ENCODE measurements around the gene SUMO3. TPM values are rescaled to one million over a fixed set of nuclear protein-coding genes. Genes with fewer than 3 reads are reported as not detected.

SUMO3 gene
- 10 to 100 TPM; 68.9 to 76.9 (median 69.4) TPM for total RNA-seq
- long read RNA-seq, donor 1, transcript SUMO3-201 (4 exons, 1,807 nt) = major isoform, 101 of 110 reads
- long read RNA-seq, donor 1, partial matches to known transcripts = 4 of 110 reads
- long read RNA-seq, donor 1, other reads (novel, unspliced or antisense) = 4 of 110 reads
- long read RNA-seq, donor 2, transcript SUMO3-201 (4 exons, 1,807 nt) = major isoform, 60 of 61 reads
- long read RNA-seq, donor 2, partial matches to known transcripts = 0 of 61 reads
- long read RNA-seq, donor 2, other reads (novel, unspliced or antisense) = 1 of 61 reads

DNA sequence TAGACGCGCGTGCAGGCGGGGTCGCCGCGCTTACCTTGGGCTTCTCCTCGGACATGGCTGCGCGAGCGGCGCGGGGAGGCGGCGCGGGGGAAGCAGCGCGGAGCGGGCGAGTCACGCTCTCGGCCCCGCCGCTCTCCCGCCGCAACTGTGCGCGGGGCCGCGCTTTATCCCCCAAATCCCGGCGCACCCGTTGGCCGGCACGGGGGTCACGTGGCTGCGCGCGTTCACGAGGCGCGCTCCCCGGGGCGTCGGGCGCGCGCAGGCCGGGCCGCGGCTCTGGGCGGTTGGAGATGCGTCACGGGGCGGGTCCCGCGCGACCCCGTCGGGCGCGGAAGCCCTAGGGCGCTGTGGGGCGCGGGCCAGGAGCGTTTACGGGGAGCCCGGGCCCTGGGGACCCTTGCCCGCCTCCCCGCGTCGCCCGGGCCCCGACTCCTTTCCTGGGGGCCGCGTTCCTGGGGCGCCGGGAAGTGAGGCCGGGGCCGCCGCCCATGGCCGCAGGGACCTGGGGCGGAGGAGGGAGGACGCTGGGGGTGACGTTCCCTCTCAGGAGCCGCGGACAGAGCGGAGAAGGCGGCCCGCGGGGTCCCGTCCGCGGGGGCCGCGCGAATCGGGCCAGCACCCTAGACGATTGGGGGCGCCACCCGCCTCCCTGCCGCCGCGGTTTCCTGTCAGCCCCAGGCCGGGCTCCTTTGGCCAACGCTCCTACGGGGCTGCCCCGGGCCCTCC, at the start of gene SUMO3:
SUMO3 (minus strand) TSS at position 149 of the 726 bp plus-strand sequence; CDS start at position 55, 94 bp downstream.
- TF ChIP-seq, protein P1, sequence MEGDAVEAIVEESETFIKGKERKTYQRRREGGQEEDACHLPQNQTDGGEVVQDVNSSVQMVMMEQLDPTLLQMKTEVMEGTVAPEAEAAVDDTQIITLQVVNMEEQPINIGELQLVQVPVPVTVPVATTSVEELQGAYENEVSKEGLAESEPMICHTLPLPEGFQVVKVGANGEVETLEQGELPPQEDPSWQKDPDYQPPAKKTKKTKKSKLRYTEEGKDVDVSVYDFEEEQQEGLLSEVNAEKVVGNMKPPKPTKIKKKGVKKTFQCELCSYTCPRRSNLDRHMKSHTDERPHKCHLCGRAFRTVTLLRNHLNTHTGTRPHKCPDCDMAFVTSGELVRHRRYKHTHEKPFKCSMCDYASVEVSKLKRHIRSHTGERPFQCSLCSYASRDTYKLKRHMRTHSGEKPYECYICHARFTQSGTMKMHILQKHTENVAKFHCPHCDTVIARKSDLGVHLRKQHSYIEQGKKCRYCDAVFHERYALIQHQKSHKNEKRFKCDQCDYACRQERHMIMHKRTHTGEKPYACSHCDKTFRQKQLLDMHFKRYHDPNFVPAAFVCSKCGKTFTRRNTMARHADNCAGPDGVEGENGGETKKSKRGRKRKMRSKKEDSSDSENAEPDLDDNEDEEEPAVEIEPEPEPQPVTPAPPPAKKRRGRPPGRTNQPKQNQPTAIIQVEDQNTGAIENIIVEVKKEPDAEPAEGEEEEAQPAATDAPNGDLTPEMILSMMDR (IDR thresholded peaks at IDR 0.05) = no peak
- peak within 1 kb of the TSS; percentile 59 for H3K4me3 ChIP-seq
- ATAC-seq = peak; percentile 86
- intact Hi-C loops (cut with DNase I, micrococcal nuclease) = no loop called here
- peaks cover 4% of the 10 kb centered on the region for H3K4me1 ChIP-seq (ENCODE audit: low read depth)
- no peaks in the 10 kb centered on the region for H3K36me3 ChIP-seq (ENCODE audit: low read depth)
- H3K9me3 ChIP-seq = peaks cover 8% of the 10 kb centered on the region
- peak; percentile 82 to 92 (median 90) for DNase-seq

DNA sequence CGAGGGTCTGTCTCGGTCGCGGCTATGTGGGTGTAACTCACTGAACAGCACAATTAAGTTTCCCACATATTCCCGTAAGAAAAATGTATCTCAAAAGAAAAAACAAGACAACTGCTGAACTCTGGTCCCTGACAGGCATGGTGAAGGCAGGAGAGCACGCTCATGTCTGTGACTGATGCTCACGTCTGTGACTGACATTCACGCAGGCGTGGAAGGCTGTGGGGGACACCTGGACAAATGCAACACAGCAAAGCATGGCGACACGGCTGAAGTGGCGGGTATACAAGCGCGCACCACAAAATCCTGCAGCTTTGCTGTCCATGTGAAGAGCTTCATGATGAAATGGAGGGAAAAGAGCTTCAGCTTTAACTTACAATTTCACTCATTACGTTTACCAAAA, 49.6 kb upstream of the SUMO3 start:
- DNase-seq = no peak
- H3K4me1 ChIP-seq (ENCODE audit: low read depth) = peaks cover 49% of the 10 kb centered on the region
- intact Hi-C loops (cut with DNase I, micrococcal nuclease) = no loop called here
- ATAC-seq = no peak
- H3K9me3 ChIP-seq = no peaks in the 10 kb centered on the region
- no peak overlapping the region for H3K4me3 ChIP-seq
- TF ChIP-seq, protein P1 (IDR thresholded peaks at IDR 0.05) = no peak
- H3K36me3 ChIP-seq (ENCODE audit: low read depth) = no peaks in the 10 kb centered on the region

DNA sequence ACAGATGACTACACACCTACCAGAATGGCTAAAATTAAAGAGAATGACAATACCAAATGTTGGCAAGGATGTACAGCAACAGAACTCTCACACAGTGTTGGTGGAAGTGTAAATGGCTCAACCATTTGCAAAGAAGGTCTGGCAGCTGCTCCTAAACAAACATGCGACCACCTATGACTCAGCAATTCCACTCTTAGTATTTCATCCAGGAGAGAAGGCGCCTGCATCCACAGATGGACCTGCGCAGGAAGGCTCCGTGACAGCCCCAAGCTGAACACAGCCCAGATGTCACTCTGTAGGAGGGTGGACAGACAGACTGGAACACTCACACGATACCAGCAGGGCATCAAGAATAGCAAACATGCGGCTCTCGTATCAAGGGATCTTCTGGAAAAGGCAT, 48.9 kb upstream of the SUMO3 start:
- intact Hi-C loops (cut with DNase I, micrococcal nuclease) = no loop called here
- H3K4me3 ChIP-seq = no peak overlapping the region
- H3K36me3 ChIP-seq (ENCODE audit: low read depth) = no peaks in the 10 kb centered on the region
- TF ChIP-seq, protein P1 (IDR thresholded peaks at IDR 0.05) = no peak
- DNase-seq (peak in 1 of 3 donors; percentile 18), ATAC-seq (no peak)
- no peaks in the 10 kb centered on the region for H3K9me3 ChIP-seq
- H3K4me1 ChIP-seq (ENCODE audit: low read depth) = peaks cover 43% of the 10 kb centered on the region

DNA sequence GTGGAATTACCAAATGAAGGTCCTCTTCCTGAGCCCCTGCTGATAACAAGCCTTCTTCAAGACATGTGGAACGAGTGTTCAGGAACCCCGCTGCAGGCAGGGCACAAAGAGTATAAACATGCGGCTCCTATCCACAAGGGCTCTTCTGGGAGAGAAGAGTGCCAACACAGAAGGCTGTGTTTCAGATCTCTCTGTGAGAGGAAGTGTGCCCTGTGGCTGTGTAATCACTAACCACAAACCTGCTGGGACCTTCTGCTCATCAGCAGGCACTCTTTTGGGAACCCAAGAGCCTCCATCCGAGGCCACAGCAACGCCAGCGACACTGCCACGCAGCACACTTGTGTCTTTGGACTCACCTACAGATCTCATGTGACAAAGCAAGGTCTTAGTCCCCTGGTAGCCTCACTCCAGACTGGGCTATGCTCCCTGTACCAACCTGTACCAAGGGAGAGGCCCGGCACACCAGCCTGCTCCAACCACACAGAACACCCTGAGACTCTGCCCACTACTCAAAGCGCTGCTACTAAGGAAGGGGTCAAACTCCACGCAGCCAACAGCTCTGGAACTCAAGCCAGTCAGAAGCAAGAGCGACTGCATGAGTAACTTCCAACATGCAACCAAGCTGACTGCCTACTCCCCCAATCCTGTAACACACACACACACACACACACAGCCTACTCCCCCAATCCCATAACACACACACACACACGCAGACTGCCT, 47.9 kb upstream of the SUMO3 start:
- no peaks in the 10 kb centered on the region for H3K9me3 ChIP-seq
- H3K36me3 ChIP-seq (ENCODE audit: low read depth) = no peaks in the 10 kb centered on the region
- TF ChIP-seq, protein P1 (IDR thresholded peaks at IDR 0.05) = no peak
- intact Hi-C loops (cut with DNase I, micrococcal nuclease) = no loop called here
- ATAC-seq = peak; percentile 57
- H3K4me3 ChIP-seq = no peak overlapping the region
- peaks cover 32% of the 10 kb centered on the region for H3K4me1 ChIP-seq (ENCODE audit: low read depth)
- DNase-seq = peak in 1 of 3 donors; percentile 30

DNA sequence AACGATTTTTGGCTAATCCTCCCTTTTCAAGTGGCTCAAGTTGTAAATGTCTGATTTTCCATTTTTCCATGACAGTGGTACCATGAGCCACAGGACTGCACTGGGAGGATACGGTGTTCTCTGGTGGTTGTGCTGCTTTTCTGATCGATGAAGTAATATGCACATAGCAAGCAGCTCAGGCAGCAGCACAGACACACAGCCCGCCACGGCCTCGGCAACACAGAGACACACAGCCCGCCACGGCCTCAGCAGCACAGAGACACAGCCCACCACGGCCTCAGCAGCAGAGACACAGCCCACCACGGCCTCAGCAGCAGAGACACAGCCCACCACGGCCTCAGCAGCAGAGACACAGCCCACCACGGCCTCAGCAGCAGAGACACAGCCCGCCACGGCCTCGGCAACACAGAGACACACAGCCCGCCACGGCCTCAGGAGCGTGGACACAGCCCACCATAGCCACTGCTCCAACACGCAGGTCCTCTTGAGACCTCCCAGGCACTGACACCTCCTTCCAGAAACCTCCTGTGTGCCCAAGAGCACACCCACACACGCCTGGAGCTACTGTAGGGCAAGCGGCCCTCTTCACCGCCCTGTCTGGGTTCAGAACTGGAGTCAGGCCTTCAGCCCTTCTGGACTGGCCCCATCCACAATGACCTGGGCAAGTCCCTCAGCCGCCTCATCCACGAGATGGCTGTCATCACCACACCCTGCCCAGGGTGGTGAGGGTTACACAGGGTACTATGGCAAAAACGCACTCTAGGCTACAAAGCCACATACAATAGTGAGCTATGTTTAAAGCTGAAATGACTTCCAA, 45.2 kb upstream of the SUMO3 start:
- TF ChIP-seq, protein P1 (IDR thresholded peaks at IDR 0.05) = no peak
- DNase-seq = peak in 1 of 3 donors; percentile 10
- no peaks in the 10 kb centered on the region for H3K36me3 ChIP-seq (ENCODE audit: low read depth)
- intact Hi-C loops (cut with DNase I, micrococcal nuclease) = no loop called here
- no peaks in the 10 kb centered on the region for H3K9me3 ChIP-seq
- no peak for ATAC-seq
- H3K4me1 ChIP-seq (ENCODE audit: low read depth) = peaks cover 17% of the 10 kb centered on the region
- H3K4me3 ChIP-seq = no peak overlapping the region
